CD4-positive, alpha-beta T cell treated with Interleukin-17A for 1 hour (primary cell): Measurements from ENCODE around the gene GLI3.

ENCODE experiments used
- DNase-seq: peaks from one replicate; pipeline ENCODE4 v3.0.0-alpha.2; 2020

Gene GLI3

GRCh38 chr7:42168512-42168911 is 68.5 kb downstream of the GLI3 start:
- DNase-seq: no peak

GRCh38 chr7:42167631-42168236 is 69.3 kb downstream of the GLI3 start:
- DNase-seq: no peak

- DNase-seq: no peak
Measured at GRCh38 chr7:42167206-42167605, 69.8 kb downstream of the GLI3 start.

GRCh38 chr7:42164881-42165428 is 72.1 kb downstream of the GLI3 start:
- no peak for DNase-seq

- DNase-seq: no peak
Measured at GRCh38 chr7:42162560-42163325, 74.3 kb downstream of the GLI3 start.

- no peak for DNase-seq
Measured at GRCh38 chr7:42161719-42162118, 75.3 kb downstream of the GLI3 start.

GRCh38 chr7:42161110-42161509 is 75.9 kb downstream of the GLI3 start:
- DNase-seq: no peak

GRCh38 chr7:42159130-42159529 is 77.9 kb downstream of the GLI3 start:
- DNase-seq: no peak

- DNase-seq: no peak
Measured at GRCh38 chr7:42156967-42157721, 79.9 kb downstream of the GLI3 start.

- no peak for DNase-seq
Measured at GRCh38 chr7:42156291-42156865, 80.6 kb downstream of the GLI3 start.

GRCh38 chr7:42155584-42156290 is 81.3 kb downstream of the GLI3 start:
- no peak for DNase-seq

- no peak for DNase-seq
Measured at GRCh38 chr7:42154173-42154572, 82.8 kb downstream of the GLI3 start.

GRCh38 chr7:42152329-42153205 is 84.4 kb downstream of the GLI3 start:
- no peak for DNase-seq

- DNase-seq: no peak
Measured at GRCh38 chr7:42151309-42151708, 85.7 kb downstream of the GLI3 start.

- no peak for DNase-seq
Measured at GRCh38 chr7:42145539-42145938, 91.5 kb downstream of the GLI3 start.

- DNase-seq: no peak
Measured at GRCh38 chr7:42144604-42145003, 92.4 kb downstream of the GLI3 start.

GRCh38 chr7:42143711-42144600 is 93.1 kb downstream of the GLI3 start:
- DNase-seq: no peak

GRCh38 chr7:42142089-42142488 is 94.9 kb downstream of the GLI3 start:
- DNase-seq: no peak

GRCh38 chr7:42139751-42140150 is 97.3 kb downstream of the GLI3 start:
- no peak for DNase-seq

GRCh38 chr7:42138691-42139090 is 98.3 kb downstream of the GLI3 start:
- no peak for DNase-seq

GRCh38 chr7:42137941-42138340 is 99.1 kb downstream of the GLI3 start:
- no peak for DNase-seq
